ENCODE data around the gene ADGRA1.

GRCh38 chr10:133174689-133175263 is 87.1 kb downstream of the ADGRA1 start:
- TF ChIP-seq, protein P1, sequence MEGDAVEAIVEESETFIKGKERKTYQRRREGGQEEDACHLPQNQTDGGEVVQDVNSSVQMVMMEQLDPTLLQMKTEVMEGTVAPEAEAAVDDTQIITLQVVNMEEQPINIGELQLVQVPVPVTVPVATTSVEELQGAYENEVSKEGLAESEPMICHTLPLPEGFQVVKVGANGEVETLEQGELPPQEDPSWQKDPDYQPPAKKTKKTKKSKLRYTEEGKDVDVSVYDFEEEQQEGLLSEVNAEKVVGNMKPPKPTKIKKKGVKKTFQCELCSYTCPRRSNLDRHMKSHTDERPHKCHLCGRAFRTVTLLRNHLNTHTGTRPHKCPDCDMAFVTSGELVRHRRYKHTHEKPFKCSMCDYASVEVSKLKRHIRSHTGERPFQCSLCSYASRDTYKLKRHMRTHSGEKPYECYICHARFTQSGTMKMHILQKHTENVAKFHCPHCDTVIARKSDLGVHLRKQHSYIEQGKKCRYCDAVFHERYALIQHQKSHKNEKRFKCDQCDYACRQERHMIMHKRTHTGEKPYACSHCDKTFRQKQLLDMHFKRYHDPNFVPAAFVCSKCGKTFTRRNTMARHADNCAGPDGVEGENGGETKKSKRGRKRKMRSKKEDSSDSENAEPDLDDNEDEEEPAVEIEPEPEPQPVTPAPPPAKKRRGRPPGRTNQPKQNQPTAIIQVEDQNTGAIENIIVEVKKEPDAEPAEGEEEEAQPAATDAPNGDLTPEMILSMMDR (IDR thresholded peaks at IDR 0.05 in 4 of 5, conservative IDR thresholded peaks at IDR 0.05 in 1 of 5) = no peak
- TF ChIP-seq POLR2A (IDR thresholded peaks at IDR 0.05) = no peak

All from gastrocnemius medialis (tissue), 4 donors.